GM12878 (cell line): ENCODE measurements around the gene USP35.

Source experiments
- BRCA1 ChIP-seq: IDR thresholded peaks from 2 replicates; pipeline ENCODE4 v1.6.1; 2011; ENCODE audit warnings: low read depth, low read length, improper control_type of control experiment
- CHD2 ChIP-seq: IDR thresholded peaks from 2 replicates; pipeline ENCODE4 v1.6.1; 2011; ENCODE audit warnings: low read depth, low read length, improper control_type of control experiment, borderline replicate concordance
- MXI1 ChIP-seq: fragments of 150-350 bp; IDR thresholded peaks from 2 replicates; pipeline ENCODE4 v1.6.1; 2011; ENCODE audit warnings: low read depth, mild to moderate bottlenecking, inconsistent platforms, low read length, improper control_type of control experiment
- NR2C1 ChIP-seq: fragments of 450-650 bp; IDR thresholded peaks from 2 replicates; pipeline ENCODE4 v1.6.1; 2017; ENCODE audit warnings: antibody characterized with exemption, mild to moderate bottlenecking, moderate library complexity
- POLR2AphosphoS5 ChIP-seq: IDR thresholded peaks from 2 replicates; pipeline ENCODE4 v1.6.1; 2011; ENCODE audit warnings: mild to moderate bottlenecking, low read length, inconsistent platforms

DNA sequence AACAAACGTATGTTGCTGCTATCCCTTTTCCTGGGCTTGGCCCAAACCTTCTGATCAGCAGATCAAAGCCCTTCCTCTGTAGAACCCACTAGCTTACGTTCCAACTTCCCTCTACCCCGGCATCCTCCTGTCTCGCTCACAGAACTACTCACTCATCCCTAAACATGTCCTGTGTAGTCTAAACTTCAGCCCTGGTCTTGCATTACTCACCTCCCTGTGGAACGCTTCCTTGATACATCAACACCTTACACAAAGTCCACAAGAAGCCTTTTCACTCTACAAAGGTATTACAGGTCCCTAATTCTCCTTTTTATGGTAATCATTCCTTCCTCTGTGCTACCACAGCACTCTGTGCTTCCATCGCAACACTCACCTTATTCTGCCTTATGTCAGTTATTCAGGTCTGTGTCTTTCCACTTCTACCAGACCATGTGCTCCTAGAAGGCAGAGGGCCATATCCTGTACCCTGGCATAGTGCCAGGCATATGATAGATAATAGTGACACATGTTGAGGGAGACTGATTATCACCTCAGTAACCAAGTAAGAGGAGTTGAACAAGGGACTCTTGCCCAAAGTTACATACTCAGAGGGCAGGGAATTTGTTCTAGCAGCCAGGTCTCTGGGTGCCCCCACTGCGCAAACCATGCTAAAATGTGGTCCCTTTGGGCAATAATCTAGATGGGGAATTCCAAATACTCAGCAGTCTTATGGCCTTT, 41.6 kb downstream of the USP35 start:
- TF ChIP-seq CHD2, result no peak
- no peak for TF ChIP-seq NR2C1
- TF ChIP-seq POLR2AphosphoS5, result no peak
- TF ChIP-seq MXI1, result no peak
- no peak for TF ChIP-seq BRCA1
